ENCODE results near the gene PRKCA.
"Not testable (repeated sequence)": the region's sequence is repeated elsewhere in the genome, so short reads cannot be mapped to it uniquely, and the experiment has no call there.

DNA sequence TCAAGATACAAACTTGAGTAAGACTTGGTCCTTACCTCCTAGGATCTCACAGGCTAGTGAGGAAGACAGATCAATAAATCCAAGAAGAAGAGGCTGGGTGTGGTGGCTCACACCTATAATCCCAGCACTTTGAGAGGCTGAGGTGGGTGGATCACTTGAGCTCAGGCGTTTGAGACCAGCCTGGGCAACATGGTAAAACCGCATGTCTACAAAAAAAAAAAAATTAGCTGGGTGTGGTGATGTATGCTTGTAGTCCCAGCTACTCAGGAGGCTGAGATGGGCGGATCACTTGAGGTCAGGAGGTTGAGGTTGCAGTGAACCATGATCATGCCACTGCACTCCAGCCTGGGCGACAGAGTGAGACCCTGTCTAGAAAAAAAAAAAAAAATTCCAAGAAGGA lies 423.0 kb downstream of the PRKCA start:
- TF ChIP-seq, protein P1, sequence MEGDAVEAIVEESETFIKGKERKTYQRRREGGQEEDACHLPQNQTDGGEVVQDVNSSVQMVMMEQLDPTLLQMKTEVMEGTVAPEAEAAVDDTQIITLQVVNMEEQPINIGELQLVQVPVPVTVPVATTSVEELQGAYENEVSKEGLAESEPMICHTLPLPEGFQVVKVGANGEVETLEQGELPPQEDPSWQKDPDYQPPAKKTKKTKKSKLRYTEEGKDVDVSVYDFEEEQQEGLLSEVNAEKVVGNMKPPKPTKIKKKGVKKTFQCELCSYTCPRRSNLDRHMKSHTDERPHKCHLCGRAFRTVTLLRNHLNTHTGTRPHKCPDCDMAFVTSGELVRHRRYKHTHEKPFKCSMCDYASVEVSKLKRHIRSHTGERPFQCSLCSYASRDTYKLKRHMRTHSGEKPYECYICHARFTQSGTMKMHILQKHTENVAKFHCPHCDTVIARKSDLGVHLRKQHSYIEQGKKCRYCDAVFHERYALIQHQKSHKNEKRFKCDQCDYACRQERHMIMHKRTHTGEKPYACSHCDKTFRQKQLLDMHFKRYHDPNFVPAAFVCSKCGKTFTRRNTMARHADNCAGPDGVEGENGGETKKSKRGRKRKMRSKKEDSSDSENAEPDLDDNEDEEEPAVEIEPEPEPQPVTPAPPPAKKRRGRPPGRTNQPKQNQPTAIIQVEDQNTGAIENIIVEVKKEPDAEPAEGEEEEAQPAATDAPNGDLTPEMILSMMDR (IDR thresholded peaks at IDR 0.05; ENCODE audit: low read depth, low read length), result not testable (repeated sequence)
- not testable (repeated sequence) for TF ChIP-seq POLR2A (IDR thresholded peaks at IDR 0.05; ENCODE audit: extremely low read depth, insufficient read length); MYC (IDR thresholded peaks at IDR 0.05; ENCODE audit: low read depth, low read length)
- TF ChIP-seq, protein P2, sequence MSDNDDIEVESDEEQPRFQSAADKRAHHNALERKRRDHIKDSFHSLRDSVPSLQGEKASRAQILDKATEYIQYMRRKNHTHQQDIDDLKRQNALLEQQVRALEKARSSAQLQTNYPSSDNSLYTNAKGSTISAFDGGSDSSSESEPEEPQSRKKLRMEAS (IDR thresholded peaks at IDR 0.05; ENCODE audit: low read depth, low read length), result not testable (repeated sequence)

Measured in NB4 (cell line).